ENCODE data around the gene ARMH3.

ARMH3 gene

GRCh38 chr10:101841826-101842225 is 214.1 kb downstream of the ARMH3 start:
- TF ChIP-seq, protein P1, sequence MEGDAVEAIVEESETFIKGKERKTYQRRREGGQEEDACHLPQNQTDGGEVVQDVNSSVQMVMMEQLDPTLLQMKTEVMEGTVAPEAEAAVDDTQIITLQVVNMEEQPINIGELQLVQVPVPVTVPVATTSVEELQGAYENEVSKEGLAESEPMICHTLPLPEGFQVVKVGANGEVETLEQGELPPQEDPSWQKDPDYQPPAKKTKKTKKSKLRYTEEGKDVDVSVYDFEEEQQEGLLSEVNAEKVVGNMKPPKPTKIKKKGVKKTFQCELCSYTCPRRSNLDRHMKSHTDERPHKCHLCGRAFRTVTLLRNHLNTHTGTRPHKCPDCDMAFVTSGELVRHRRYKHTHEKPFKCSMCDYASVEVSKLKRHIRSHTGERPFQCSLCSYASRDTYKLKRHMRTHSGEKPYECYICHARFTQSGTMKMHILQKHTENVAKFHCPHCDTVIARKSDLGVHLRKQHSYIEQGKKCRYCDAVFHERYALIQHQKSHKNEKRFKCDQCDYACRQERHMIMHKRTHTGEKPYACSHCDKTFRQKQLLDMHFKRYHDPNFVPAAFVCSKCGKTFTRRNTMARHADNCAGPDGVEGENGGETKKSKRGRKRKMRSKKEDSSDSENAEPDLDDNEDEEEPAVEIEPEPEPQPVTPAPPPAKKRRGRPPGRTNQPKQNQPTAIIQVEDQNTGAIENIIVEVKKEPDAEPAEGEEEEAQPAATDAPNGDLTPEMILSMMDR (IDR thresholded peaks at IDR 0.05; ENCODE audit: low read depth, low read length, missing control alignments) = no peak
- no peak overlapping the region for H3K4me3 ChIP-seq (ENCODE audit: low read depth, low read length)
- no peak for DNase-seq (ENCODE audit: low read depth)

DNA sequence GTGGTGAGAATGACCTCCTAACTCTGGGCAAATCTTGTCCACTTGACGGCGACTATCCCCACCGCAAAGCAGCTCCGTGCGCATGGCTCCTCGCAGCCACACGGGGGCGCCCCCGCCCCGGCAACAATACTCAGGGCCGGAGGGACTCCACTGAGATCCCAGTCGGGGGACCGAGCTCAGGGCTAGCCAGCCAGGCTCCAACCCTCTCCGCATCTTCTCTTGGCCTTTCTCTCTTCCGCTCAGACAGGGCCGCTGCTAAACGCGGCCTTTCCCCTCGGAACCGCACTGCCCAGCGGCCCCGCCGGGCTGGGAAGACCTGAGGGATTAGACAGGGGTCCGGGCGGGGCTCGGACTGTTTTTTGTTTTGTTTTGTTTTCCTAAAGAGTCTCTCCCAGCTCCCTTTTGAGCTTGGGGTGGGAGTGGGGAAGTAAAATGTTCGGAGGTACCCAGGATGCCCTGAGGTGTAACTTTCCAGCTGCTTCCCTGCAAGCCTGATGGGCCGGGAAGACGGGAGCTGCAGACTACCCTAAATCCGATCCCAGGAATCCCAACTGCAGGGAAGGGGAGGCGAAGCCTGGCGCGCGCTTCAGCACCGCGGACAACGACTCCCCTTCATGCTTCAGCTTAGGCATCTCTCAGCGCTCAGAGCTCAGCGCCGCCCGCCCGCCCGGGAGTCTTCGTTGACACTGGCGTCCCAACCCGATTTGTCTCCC is 215.1 kb downstream of the ARMH3 start:
- TF ChIP-seq, protein P1 (IDR thresholded peaks at IDR 0.05; ENCODE audit: low read depth, low read length, missing control alignments) = peak; percentile 97
- H3K4me3 ChIP-seq (ENCODE audit: low read depth, low read length) = peak overlapping the region; percentile 46
- no peak for DNase-seq (ENCODE audit: low read depth)

DNA sequence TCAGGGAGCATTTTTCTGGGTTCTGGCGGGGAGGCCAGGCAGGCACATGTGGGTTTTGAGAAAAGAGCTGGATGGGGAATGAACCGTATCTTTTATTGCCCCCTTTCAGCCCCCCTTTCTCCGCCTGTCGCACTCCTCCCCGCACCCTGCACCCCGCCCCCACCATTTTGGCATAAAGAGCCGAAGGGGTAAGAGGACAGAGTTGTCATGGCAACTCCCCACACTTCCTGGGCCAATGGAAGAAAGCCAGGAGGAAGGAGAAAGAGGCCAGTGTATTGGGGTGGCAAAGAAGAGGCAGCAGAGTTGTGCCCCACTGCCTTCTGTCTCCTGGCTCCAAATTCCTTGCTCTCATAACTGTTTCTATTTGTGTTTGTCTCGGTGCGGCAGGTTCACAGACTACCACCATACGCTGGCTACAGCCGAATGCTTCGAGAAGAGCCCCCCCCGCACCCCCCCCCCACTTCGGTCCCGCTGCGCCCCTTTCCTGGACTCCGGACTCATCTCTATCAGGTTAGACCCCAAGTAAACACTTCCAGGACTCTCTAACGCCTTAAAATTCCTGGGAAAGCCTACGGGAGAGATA is 215.8 kb downstream of the ARMH3 start:
- DNase-seq (ENCODE audit: low read depth) = no peak
- H3K4me3 ChIP-seq (ENCODE audit: low read depth, low read length) = peak overlapping the region; percentile 46
- TF ChIP-seq, protein P1 (IDR thresholded peaks at IDR 0.05; ENCODE audit: low read depth, low read length, missing control alignments) = no peak

DNA sequence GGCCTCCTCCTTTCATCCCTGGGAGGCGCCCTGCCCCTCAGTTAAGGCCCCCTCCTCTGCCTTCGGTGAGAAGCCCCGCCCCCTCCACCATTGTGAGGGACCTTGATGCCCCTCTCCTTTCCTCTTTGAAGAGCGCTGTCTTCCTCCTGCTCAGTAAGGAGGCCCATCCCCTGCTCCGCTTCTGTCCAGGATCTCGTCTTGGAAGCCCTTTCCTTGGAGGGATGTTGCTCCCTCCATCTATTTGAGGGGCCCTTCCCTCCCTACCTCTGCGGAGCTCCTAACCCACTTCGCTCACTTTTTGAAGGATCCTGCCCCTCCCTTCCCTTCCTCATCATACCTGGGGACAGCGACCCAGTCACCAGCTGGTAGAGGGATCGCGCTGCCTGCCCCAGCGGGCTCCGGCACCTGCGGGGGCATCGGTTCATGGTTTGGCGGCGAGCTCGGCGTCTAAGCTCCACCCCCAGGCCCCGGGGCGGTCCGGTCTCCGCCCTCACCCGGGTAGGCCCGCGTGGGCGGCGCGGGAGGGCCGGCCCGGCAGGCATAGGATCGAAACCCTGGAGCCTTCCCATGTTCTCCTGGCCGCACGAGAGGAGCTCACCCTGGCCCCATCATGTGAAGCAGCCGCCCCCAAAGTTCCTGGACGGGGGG is 216.4 kb downstream of the ARMH3 start:
- no peak for DNase-seq (ENCODE audit: low read depth)
- TF ChIP-seq, protein P1 (IDR thresholded peaks at IDR 0.05; ENCODE audit: low read depth, low read length, missing control alignments) = no peak
- peak overlapping the region; percentile 46 for H3K4me3 ChIP-seq (ENCODE audit: low read depth, low read length)

- no peak overlapping the region for H3K4me3 ChIP-seq (ENCODE audit: low read depth, low read length)
- no peak for DNase-seq (ENCODE audit: low read depth)
- TF ChIP-seq, protein P1 (IDR thresholded peaks at IDR 0.05; ENCODE audit: low read depth, low read length, missing control alignments) = no peak
Observed at GRCh38 chr10:101839002-101839401, 217.0 kb downstream of the ARMH3 start.

DNA sequence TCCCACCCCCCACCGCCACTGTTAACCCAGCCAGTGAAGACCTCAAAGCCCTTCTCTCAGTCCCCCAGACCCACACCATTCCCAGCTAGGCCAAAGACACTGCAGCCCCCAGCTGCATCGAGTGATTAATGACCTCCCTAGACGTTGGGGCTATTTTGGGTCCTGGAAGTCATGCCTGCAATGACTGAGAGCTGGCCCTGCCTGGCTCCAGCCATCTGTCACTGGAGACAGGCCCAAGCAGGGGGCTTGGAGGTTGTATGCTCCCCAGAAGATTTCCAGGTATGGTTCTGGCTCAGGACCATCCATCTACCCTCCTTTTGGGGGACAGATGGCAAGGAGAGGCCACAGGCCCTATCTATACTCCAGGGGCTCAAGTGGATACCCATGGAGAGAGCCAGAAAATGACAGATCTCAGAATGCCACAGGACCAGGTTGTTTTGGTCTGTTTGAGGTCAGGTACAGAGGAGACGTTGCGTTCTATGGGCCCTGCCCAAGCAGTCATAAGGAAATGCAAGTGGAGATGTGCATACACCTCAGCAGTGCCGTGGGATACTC is 217.5 kb downstream of the ARMH3 start:
- TF ChIP-seq, protein P1 (IDR thresholded peaks at IDR 0.05; ENCODE audit: low read depth, low read length, missing control alignments) = no peak
- no peak for DNase-seq (ENCODE audit: low read depth)
- no peak overlapping the region for H3K4me3 ChIP-seq (ENCODE audit: low read depth, low read length)
